GM12873 (cell line): ENCODE measurements around the gene CERS4.

Experiments used
- TF ChIP-seq, protein P1 (sequence below): IDR thresholded peaks from 2 replicates; pipeline ENCODE4 v1.5.1; 2012; ENCODE audit warnings: low read depth, mild to moderate bottlenecking, moderate library complexity, low read length, control low read depth; ENCODE audit not compliant: insufficient read depth; ENCODE audit errors: missing control alignments

CERS4 gene

DNA sequence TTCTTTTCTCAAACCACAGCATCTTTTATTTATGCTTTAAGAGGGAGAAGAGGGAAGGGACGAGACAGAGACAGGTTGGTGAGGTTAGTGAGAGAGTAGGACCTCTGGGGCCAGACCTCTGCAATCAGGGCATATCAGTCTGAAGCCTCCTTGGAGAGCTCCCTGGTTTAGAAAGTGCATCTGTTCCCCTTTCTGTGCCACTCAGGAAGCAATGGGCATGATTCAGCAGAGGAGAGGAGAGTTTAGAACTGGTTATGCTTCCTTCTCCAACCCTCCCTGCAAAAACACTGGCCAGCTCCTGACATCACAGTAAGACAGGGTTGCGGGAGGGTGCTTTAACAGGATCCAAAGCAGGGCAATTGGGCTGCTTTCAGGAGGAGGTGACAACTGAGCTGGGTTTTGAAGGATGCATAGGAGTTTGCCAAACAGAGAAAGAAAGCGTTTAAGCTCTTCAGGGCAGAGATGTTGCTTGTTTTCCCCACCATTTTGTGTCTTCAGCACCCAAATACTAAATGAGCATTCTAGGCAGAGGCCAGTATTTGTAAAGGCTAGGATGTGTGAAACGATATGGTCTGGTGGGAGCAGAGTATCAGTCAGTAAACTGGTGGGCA is 33.1 kb downstream of the CERS4 start:
- TF ChIP-seq, protein P1, sequence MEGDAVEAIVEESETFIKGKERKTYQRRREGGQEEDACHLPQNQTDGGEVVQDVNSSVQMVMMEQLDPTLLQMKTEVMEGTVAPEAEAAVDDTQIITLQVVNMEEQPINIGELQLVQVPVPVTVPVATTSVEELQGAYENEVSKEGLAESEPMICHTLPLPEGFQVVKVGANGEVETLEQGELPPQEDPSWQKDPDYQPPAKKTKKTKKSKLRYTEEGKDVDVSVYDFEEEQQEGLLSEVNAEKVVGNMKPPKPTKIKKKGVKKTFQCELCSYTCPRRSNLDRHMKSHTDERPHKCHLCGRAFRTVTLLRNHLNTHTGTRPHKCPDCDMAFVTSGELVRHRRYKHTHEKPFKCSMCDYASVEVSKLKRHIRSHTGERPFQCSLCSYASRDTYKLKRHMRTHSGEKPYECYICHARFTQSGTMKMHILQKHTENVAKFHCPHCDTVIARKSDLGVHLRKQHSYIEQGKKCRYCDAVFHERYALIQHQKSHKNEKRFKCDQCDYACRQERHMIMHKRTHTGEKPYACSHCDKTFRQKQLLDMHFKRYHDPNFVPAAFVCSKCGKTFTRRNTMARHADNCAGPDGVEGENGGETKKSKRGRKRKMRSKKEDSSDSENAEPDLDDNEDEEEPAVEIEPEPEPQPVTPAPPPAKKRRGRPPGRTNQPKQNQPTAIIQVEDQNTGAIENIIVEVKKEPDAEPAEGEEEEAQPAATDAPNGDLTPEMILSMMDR, result no peak

DNA sequence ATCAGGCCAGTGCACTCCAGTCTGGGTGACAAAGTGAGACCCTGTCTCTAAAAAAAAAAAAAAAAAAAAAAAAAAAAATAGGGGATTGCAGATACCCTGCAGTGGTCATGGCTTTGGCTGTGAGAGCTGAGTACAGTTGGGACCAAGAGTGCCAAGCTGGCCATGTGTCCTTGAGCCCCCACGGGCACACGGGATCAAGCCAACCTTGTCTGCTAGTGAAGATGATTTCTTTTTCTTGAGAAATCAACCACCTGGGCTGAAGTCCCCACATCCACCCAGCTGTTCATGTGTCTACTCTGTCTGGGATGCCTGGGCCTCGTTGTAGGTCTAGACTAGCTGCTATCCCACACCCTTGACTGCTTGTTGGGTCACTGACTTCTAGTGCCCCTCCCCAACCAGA is 34.0 kb downstream of the CERS4 start:
- TF ChIP-seq, protein P1, result no peak

DNA sequence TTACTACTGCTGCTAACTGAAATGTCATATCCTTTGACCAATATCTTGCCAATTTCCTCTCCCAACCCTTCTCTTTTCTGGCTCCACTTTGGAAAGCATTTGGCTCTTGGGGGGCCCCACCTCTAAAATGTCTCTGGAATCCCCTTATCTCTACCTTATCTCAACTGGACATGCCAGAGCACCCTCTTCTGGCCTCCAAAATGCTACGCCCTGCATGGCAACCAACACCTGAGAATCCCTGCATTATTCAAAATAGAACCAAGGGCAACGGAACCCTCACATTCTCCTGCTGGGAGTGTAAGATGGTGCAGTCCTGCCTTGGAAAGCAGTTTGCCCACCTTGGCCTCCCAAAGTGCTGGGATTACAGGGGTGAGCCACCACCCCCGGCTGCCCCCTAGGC is 35.3 kb downstream of the CERS4 start:
- TF ChIP-seq, protein P1, result no peak

DNA sequence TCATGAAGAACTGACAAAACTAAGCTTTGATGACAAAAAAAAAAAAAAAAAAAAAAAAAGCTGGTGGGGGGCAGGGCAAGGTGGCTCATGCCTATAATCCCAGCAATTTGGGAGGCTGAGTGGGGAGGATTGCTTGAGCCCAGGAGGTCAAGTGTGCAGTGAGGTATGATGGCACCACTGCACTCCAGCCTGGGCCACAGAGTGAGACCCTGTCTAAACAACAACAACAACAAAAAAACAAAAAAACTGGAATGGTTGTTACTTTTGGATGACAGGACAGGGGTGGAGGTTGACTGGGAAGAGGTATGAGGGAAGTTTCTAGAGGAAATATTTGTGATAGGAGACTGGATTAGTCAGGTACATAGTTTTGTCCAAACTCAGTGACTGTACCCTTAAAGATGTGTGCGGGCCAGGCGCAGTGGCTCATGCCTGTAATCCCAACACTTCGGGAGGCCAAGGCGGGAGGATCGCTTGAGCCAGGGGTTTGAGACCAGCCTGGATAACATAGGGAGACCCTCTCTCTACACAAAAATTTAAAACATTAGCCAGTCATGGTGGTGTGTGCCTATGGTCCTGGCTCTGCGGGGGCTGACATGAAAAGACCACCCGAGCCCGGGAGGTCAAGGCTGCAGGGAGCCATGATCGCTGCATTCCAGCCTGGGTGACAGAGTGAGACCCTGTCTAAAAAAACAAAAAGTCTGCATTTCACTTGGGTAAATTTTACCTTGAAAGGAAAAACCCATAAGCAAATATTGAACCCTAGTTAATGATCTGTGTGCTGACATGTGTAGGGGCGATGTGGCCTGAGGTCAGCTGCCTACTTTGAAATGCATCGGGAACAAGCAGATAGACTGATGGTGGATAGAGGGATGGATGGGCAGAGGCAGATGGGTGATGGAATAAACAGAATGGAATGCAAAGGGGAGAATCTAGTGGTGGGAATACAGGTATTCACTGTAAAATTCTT is 37.0 kb downstream of the CERS4 start:
- TF ChIP-seq, protein P1, result no peak

DNA sequence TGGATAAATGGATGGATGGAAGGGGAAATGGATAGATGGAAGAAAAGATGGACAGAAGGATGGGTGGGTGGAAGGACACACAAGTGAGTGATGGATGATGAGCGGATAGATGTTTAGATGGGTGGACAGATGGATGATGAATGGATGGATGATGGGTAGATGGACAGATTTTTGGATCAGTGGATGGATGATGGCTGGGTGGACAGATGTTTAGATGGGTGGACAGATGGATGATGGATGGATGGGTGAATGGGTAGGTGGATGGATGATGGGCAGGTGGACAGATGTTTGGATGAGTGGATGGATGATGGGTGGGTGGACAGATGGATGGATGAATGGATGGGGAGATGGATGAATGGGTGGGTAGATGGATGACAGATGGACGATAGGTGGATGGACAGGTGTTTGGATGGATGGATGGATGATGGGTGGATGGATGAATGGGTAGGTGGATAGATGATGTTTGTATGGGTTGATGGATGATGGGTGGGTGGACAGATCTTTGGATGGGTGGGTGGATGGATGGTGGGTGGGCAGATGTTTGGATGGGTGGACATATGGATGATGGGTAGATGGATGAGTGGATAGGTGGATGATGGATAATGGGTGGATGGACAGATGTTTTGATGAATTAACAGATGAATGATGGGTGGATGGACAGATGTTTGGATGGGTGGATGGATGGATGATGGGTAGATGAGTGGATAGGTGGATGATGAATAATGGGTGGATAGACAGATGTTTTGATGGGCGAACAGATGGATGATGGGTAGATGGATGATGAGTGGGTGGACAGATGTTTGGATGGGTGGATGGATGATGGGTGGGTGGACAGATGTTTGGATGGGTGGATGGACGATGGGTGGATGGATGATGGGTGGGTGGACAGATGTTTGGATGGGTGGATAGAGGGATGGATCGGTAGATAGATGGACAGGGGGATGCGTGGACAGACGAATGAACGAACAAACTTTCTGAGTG is 39.5 kb downstream of the CERS4 start:
- TF ChIP-seq, protein P1, result no peak

DNA sequence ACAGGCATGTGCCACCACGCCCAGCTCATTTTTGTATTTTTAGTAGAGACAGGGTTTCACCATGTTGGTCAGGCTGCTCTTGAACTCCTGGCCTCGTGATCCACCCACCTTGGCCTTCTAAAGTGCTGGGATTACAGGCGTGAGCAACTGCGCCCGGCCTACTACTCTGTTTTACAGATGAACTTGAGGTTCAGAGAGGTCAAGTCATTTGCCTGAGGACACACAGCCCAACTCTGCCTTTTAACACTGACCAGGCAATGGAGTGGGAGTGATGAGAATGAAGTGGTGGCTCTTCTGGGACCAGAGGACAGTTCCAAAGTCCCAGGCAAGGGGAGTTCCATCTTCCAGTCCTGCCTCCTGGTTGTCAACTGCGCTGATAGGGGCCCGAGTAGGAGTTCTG is 41.4 kb downstream of the CERS4 start:
- TF ChIP-seq, protein P1, result no peak
